ENCODE results near the gene OTOP3.
A peak's percentile ranks its signal among the peaks of the same experiment; 100 is the strongest.

The OTOP3 gene

DNA sequence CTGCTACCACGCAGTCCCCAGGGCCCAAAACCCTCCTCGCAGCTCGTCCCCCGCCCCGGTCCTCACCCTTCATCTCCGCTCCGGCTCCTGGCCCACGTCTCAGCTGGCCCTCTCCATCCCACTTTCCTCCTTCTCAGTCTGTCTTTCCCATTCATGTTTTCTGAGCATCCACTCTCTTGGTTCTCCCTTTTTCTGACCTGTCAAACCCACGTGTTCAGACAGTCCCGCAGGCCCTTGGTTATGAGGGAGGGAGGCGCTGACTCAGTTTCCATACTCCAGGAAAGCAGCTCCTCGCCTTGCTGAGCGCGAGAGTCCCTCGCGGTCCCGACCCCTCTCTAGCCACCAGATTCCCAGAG is 37.3 kb downstream of the OTOP3 start:
- TF ChIP-seq CTCF (conservative IDR thresholded peaks at IDR 0.05; ENCODE audit: low read length), result no peak
- no peak overlapping the region for H3K4me3 ChIP-seq (ENCODE audit: low read length)
- no peak for DNase-seq (ENCODE audit: low read depth)

GRCh38 chr17:74975943-74976342 is 40.2 kb downstream of the OTOP3 start:
- no peak for DNase-seq (ENCODE audit: low read depth)
- no peak overlapping the region for H3K4me3 ChIP-seq (ENCODE audit: low read length)
- TF ChIP-seq CTCF (conservative IDR thresholded peaks at IDR 0.05; ENCODE audit: low read length), result no peak

DNA sequence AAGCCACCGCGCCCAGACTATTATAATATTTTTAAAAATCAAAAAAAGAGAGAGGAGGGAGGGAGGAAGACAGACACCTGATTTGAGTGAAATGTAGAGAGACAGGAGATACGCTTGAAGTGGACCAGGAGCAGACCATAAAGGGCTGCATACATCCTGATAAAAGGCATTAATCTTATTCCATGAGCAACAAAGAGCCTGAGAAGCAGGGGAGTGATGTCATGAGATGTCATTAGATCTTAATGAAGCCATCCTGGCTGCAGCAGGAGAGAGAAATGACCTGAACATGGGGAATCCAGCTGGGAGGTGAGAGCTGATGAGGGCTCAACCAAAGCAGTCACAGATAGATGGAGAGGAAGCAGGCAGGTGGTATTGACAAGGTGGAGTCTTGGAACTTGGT is 42.1 kb downstream of the OTOP3 start:
- TF ChIP-seq CTCF (conservative IDR thresholded peaks at IDR 0.05; ENCODE audit: low read length), result no peak
- H3K4me3 ChIP-seq (ENCODE audit: low read length), result no peak overlapping the region

DNA sequence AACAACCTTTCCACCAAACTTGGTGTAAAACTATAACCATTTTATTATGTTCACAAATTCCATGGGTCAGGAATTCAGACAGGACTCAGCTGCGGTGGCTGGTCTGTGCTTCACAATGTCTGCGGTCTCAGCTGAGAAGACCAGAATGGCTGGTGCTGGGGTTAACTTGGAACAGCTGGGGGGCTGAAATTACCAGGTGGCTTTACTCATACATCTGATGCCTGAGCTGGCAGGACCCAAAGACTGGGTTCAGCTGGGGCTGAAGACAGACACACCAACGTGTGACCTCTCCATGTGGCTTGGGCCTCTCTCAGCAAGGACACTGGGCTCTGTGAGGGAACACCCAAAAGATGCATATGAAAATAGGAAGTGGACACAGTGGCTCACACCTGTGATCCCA is 42.5 kb downstream of the OTOP3 start:
- TF ChIP-seq CTCF (conservative IDR thresholded peaks at IDR 0.05; ENCODE audit: low read length), result no peak
- H3K4me3 ChIP-seq (ENCODE audit: low read length), result no peak overlapping the region
- no peak for DNase-seq (ENCODE audit: low read depth)

More for the DNA sequence above, 42.1 kb downstream of the OTOP3 start:
- DNase-seq (ENCODE audit: low read depth), result no peak

- DNase-seq (ENCODE audit: low read depth), result no peak
- no peak for TF ChIP-seq CTCF (conservative IDR thresholded peaks at IDR 0.05; ENCODE audit: low read length)
- H3K4me3 ChIP-seq (ENCODE audit: low read length), result no peak overlapping the region
These were observed 43.9 kb downstream of the OTOP3 start for GRCh38 chr17:74979408-74980146.

DNA sequence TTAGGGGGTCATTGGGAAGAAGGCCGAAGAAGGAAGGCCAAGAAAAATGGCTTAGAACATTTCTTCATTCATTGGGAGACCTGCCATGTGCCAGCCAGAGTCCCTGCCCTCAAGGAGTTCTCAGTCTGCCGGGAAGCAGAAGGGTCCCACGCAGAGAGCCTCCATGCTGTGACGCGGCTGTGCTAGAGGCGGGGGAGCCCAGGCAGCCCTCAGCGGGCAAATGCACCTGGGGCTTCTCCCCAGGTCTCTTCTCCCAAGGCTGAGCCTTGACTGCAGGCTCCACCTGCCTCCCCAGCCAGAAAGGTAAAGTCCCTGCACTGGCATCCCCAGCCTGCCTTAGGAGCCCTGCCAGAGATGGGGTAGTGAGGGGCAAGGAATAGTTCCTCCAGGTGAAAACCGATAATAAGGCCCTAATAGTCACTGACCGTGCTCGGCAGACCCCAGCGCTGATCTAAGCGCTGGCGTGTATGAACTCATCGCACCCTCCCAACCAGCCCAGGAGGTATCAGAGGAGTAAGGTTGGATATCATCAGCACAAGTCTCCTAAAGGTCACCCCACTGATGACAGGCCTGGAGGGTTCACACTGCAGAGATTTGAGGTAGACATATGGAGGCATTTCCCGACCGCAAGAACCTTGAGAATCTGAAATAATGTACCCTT is 45.8 kb downstream of the OTOP3 start:
- no peak for DNase-seq (ENCODE audit: low read depth)
- peak overlapping the region; percentile 80 for H3K4me3 ChIP-seq (ENCODE audit: low read length)
- no peak for TF ChIP-seq CTCF (conservative IDR thresholded peaks at IDR 0.05; ENCODE audit: low read length)
